ENCODE measurements around the gene OSBP2. TPM values are rescaled to one million over a fixed set of nuclear protein-coding genes. Genes with fewer than 3 reads are reported as not detected.

OSBP2 gene
- total and polyA plus RNA-seq, 2 donors = 0.46 to 1.4 TPM

DNA sequence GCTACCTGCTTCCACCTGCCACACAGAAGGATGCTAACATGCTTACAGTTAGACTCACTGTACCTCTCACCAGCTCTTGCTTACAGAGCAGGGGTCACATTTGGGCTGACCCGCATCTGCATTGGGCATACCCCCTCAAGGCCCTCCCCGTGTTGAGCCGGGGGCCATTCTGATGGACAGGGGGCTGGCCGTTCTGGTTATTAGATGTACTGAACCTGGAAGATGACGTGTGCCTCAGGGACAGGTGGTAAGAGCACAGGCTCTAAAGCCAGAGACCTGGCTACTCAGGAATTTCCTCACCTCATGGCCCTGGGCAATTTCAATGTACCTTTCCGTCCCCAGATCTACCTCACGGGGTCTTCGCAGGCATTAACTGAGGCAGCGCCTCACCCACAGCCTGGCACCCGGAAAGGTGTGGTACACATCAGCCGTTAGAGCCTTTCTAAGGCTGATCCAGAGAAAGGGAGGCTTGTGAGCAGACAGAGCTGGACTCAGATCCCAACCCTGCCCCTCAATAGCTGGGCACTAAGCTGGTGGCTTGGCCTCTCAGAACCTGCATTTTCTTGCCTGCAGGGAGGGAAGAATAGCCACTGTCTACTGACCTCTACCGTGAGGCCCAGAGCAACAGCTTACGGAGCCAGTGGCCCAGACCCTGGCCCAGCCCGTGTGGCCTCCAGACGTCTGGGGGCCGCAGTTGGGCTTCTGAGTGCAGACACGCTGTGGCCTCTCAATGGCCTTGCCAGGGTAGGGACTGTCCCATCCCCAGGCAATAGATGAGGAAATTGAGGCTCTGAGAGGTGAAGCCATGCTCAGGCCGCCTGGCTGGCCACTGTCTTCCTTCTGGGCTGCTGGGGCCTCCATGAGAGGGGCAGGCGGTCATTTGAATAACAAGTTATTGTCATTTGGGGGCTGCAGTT lies 173.3 kb downstream of the OSBP2 start:
- Histone ChIP-seq H3K36me3 (ENCODE audit: control insufficient read depth in 2 of 2, insufficient read depth in 2 of 2, low read length in 1 of 2) (no peaks in the 10 kb centered on the region), H3K4me1 (ENCODE audit: control insufficient read depth in 2 of 2, insufficient read depth in 2 of 2, low read length in 2 of 2) (peaks cover 5 to 9% of the 10 kb centered on the region in 2 donors), H3K9me3 (ENCODE audit: control insufficient read depth in 2 of 2, insufficient read depth in 1 of 2, low read length in 1 of 2) (no peaks in the 10 kb centered on the region), H3K27ac (ENCODE audit: low read depth in 1 of 2, low read length in 1 of 2) (no peak overlapping the region), H3K4me3 (ENCODE audit: low read length in 2 of 2) (no peak overlapping the region), H3K27me3 (ENCODE audit: control insufficient read depth in 2 of 2, insufficient read depth in 1 of 2, low read length in 1 of 2) (no peaks in the 10 kb centered on the region)
- 98% methylated on average over 19 of the region's 19 CpGs for WGBS
- no peak for DNase-seq (ENCODE audit: low read depth in 6 of 9, low spot score in 9 of 9)

DNA sequence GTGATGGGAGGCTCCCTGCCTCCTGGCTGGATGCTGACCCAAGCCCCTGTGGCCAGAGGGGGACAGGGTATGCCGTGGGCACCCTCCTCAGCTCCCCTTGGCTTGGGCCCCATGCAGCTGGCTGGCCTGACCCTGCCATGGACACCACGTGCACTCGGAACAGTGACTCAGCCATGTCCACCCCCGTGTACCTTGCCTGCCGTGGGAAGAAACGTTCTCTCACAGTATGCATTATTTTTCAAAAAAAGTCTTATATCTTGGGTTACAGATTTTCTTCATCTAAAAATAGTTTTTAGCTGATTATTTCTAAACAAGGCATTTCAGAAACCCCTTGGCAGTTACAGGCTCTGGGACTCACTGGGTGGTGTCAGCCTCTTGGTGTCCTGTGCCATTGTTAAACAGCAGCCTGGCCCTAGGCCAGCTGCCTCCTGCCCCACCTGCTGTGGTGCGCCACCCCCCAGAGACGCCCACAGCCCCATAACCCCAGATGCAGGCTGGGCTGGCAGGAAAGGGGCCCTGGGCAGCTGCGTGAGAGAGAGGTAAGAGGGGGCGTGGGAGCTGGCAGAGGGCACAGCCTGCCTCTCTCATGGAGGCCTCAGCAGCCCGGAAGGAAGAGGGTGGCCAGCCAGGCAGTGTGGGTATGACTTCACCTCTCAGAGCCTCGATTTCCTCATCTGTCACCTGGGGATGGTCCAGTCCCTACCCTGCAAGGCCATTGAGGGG lies 174.2 kb downstream of the OSBP2 start:
- H3K27ac ChIP-seq (ENCODE audit: low read depth in 1 of 2, low read length in 1 of 2) = no peak overlapping the region
- no peaks in the 10 kb centered on the region for H3K36me3 ChIP-seq (ENCODE audit: control insufficient read depth in 2 of 2, insufficient read depth in 2 of 2, low read length in 1 of 2)
- H3K27me3 ChIP-seq (ENCODE audit: control insufficient read depth in 2 of 2, insufficient read depth in 1 of 2, low read length in 1 of 2) = no peaks in the 10 kb centered on the region
- no peaks in the 10 kb centered on the region for H3K9me3 ChIP-seq (ENCODE audit: control insufficient read depth in 2 of 2, insufficient read depth in 1 of 2, low read length in 1 of 2)
- no peak overlapping the region for H3K4me3 ChIP-seq (ENCODE audit: low read length in 2 of 2)
- peak in 2 of 9 donors; percentile 10 to 30 for DNase-seq (ENCODE audit: low read depth in 6 of 9, low spot score in 9 of 9)
- H3K4me1 ChIP-seq (ENCODE audit: control insufficient read depth in 2 of 2, insufficient read depth in 2 of 2, low read length in 2 of 2) = peaks cover 5 to 9% of the 10 kb centered on the region in 2 donors
- WGBS = 32% methylated on average over 12 of the region's 12 CpGs

DNA sequence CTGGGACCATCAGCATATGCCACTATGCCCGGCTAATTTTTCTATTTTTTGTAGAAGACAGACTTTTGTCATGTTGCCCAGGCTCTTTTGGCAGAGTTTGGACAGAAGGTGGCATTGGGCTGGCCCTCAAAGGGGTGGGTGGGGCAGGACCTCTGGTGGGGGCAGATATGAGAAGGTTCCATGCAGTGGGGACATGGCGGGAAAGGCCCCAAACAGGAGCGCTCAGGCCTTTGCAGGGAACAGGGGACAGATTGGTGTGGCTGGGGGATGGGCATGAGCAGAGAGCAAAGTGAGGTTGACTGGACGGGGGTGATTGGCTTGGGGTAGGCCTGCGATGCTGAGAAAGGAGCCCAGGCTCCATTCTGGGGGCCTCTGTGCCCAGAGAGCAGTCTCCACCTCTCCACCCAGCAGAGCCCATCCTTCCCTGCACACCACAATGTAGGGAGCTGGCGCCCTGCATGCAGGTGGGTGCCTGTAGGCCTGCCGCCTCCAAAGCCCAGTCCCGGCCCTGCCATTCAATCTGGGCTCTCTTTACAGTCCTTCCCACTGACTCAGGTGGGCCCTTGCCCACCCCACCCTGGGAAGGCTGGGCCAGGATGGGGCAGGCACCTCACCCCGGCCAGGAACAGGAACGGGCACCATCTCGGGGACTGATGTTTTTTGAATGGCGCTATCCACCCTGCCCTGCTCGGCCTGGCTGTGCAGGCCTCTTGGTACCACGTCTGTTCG lies 175.2 kb downstream of the OSBP2 start:
- DNase-seq (ENCODE audit: low read depth in 6 of 9, low spot score in 9 of 9) = no peak
- Histone ChIP-seq H3K9me3 (ENCODE audit: control insufficient read depth in 2 of 2, insufficient read depth in 1 of 2, low read length in 1 of 2) (no peaks in the 10 kb centered on the region), H3K4me3 (ENCODE audit: low read length in 2 of 2) (no peak overlapping the region), H3K27me3 (ENCODE audit: control insufficient read depth in 2 of 2, insufficient read depth in 1 of 2, low read length in 1 of 2) (no peaks in the 10 kb centered on the region), H3K36me3 (ENCODE audit: control insufficient read depth in 2 of 2, insufficient read depth in 2 of 2, low read length in 1 of 2) (no peaks in the 10 kb centered on the region), H3K27ac (ENCODE audit: low read depth in 1 of 2, low read length in 1 of 2) (no peak overlapping the region), H3K4me1 (ENCODE audit: control insufficient read depth in 2 of 2, insufficient read depth in 2 of 2, low read length in 2 of 2) (peaks cover 5 to 9% of the 10 kb centered on the region in 2 donors)
- 90% methylated on average over 15 of the region's 15 CpGs for WGBS

DNA sequence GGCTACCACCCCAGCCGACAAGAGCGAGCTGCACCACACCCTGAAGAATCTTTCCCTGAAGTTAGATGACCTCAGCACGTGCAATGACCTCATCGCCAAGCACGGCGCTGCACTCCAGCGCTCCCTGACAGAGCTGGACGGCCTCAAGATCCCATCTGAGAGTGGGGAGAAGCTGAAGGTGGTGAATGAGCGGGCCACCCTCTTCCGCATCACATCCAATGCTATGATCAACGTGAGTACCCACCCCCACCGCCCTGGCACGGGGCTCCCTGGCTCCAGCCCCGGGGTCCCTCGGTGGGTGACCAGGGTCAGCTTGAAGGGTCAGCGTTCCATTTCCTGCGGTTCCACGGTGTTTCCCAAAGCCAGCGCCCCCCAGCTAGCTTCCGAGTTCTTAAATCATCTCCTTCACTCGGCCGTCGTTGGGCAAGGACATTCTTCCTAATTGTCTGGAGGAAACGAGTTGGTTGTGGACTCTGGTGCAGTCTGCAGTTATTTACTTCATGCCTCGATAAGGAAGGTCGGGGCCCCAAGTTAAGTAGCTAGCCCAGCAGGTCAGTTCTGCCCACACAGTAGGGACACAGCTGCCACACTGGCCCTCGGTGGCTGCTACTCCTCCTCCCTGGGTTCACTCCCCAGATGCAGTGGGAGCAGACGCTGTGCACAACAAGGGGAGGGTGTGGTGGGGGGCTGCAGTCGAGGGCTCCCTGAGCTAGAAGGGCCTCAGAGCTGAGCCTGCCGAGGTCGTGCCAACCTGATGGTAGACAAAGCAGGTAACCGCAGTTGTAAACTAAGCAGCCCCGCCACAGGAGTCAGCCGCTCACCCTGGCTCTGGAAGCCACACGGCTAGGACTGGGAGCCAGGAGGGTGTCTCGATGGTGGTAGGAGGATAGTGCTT lies 176.0 kb downstream of the OSBP2 start:
- Histone ChIP-seq H3K4me1 (ENCODE audit: control insufficient read depth in 2 of 2, insufficient read depth in 2 of 2, low read length in 2 of 2) (peaks cover 5 to 9% of the 10 kb centered on the region in 2 donors), H3K4me3 (ENCODE audit: low read length in 2 of 2) (no peak overlapping the region), H3K27me3 (ENCODE audit: control insufficient read depth in 2 of 2, insufficient read depth in 1 of 2, low read length in 1 of 2) (no peaks in the 10 kb centered on the region), H3K27ac (ENCODE audit: low read depth in 1 of 2, low read length in 1 of 2) (no peak overlapping the region), H3K9me3 (ENCODE audit: control insufficient read depth in 2 of 2, insufficient read depth in 1 of 2, low read length in 1 of 2) (no peaks in the 10 kb centered on the region), H3K36me3 (ENCODE audit: control insufficient read depth in 2 of 2, insufficient read depth in 2 of 2, low read length in 1 of 2) (no peaks in the 10 kb centered on the region)
- 98% methylated on average over 36 of the region's 36 CpGs for WGBS
- DNase-seq (ENCODE audit: low read depth in 6 of 9, low spot score in 9 of 9) = no peak

DNA sequence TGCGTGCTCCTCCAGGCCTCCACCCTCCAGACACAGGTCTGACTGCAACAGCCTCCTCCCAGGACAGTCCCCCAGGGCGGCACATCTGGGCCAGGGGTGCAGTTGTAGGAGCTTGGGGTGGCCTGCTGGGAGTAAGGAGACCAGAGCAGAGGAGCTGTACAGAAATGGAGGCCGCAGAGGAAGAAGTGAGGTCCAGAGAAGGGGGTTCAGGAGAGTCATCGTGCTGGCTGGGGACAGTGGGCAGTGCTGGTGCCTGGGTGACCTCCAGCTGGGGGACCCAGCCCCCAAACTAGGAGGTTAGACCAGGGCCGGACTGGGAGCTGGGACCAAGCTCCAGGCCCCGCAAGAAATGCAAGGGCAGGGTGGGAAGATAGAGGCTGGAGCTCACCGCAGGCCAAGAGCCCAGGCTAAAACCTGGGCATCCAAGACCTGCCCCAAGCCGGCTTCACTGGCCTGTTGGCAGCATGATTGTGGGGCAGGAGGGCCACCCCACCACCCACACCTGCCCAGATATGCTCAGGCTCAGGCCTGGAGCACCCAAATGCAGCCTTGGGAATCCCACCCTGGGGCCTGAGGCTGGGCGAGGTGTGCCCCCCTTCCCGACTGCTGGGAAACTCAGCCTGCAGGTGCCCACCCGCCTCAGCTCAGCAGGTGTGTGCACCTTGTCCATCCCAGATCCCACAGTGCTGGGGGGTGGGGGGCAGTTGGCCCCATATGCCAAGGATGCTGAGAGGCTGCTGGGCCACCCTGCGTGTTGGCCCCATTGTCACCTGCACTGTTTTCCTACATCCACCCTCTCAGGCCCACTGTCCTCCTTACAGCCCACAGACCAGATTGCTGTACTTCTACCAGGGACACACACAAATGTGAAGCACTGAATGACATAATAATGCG lies 177.0 kb downstream of the OSBP2 start:
- Histone ChIP-seq H3K27ac (ENCODE audit: low read depth in 1 of 2, low read length in 1 of 2) (no peak overlapping the region), H3K4me1 (ENCODE audit: control insufficient read depth in 2 of 2, insufficient read depth in 2 of 2, low read length in 2 of 2) (peaks cover 5 to 9% of the 10 kb centered on the region in 2 donors), H3K36me3 (ENCODE audit: control insufficient read depth in 2 of 2, insufficient read depth in 2 of 2, low read length in 1 of 2) (no peaks in the 10 kb centered on the region), H3K9me3 (ENCODE audit: control insufficient read depth in 2 of 2, insufficient read depth in 1 of 2, low read length in 1 of 2) (no peaks in the 10 kb centered on the region), H3K4me3 (ENCODE audit: low read length in 2 of 2) (no peak overlapping the region), H3K27me3 (ENCODE audit: control insufficient read depth in 2 of 2, insufficient read depth in 1 of 2, low read length in 1 of 2) (no peaks in the 10 kb centered on the region)
- DNase-seq (ENCODE audit: low read depth in 6 of 9, low spot score in 9 of 9) = no peak
- 89% methylated on average over 13 of the region's 13 CpGs for WGBS

DNA sequence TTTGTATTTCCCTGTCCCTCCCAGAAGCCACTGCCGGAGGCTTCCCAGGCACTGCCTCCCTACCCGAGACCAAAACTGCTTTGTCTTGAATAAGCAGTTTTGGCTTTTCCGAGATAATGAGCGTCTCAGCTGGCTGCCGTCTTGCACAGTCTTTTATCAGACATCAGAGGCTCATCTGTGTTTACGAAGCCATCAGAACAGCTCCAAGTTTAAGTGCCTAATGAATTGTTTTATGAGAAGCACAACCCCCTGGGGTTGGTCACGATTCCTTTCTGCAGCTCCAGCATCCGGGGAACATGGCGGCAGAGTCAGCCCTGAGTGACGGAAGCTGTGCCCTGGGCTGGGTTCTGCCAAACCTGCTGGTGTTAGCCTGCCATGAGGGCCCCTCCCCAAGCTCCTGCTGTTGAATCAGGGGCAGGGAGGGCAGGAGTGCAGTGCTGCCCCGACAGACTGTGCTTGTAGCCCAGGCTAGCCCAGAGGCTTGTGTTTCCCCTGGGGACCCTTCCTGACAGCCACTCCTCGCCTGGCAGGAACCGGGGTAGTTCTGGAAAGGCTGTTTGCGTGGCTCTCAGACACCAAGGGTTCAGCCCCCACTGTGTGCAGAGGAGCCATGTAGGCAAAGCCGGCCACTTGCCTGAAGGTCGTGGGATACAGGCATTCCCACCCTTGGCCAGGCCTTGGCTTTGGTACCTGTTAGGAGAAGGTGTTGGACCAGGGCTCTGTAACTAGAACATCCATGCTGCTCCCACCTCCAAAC lies 177.8 kb downstream of the OSBP2 start:
- Histone ChIP-seq H3K4me1 (ENCODE audit: control insufficient read depth in 2 of 2, insufficient read depth in 2 of 2, low read length in 2 of 2) (peaks cover 5 to 9% of the 10 kb centered on the region in 2 donors), H3K27ac (ENCODE audit: low read depth in 1 of 2, low read length in 1 of 2) (no peak overlapping the region), H3K36me3 (ENCODE audit: control insufficient read depth in 2 of 2, insufficient read depth in 2 of 2, low read length in 1 of 2) (no peaks in the 10 kb centered on the region), H3K27me3 (ENCODE audit: control insufficient read depth in 2 of 2, insufficient read depth in 1 of 2, low read length in 1 of 2) (no peaks in the 10 kb centered on the region), H3K9me3 (ENCODE audit: control insufficient read depth in 2 of 2, insufficient read depth in 1 of 2, low read length in 1 of 2) (no peaks in the 10 kb centered on the region), H3K4me3 (ENCODE audit: low read length in 2 of 2) (no peak overlapping the region)
- 97% methylated on average over 16 of the region's 16 CpGs for WGBS
- DNase-seq (ENCODE audit: low read depth in 6 of 9, low spot score in 9 of 9) = no peak

DNA sequence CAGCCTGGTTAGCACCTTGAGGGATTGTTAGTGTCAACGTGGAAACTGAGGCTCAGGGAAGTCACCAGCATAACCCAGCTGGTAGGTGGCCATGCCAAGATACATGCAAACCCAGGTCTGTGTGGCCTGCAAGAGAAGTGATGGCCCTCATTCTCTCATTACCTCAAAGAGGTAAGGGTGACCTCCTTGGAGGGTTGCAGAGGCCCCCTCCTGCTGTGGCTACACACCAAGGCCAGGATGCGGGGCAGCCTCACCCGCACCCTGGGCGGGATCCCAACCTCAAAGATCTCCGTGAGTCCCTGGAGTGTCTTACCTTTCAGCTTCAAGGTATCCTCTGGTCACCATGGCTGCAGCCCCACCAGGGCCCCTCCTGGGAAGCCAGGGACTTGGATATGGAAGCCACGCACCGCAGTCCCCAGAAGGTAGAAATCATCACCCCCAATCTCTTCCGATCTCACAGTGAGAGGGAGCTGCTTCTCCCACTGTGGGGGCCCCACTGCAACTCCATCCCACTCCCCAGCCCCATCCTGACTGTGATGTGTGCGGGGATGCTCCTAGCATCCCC lies 178.5 kb downstream of the OSBP2 start:
- H3K36me3 ChIP-seq (ENCODE audit: control insufficient read depth in 2 of 2, insufficient read depth in 2 of 2, low read length in 1 of 2) = no peaks in the 10 kb centered on the region
- H3K27me3 ChIP-seq (ENCODE audit: control insufficient read depth in 2 of 2, insufficient read depth in 1 of 2, low read length in 1 of 2) = no peaks in the 10 kb centered on the region
- peaks cover 5 to 9% of the 10 kb centered on the region in 2 donors for H3K4me1 ChIP-seq (ENCODE audit: control insufficient read depth in 2 of 2, insufficient read depth in 2 of 2, low read length in 2 of 2)
- no peak overlapping the region for H3K4me3 ChIP-seq (ENCODE audit: low read length in 2 of 2)
- 97% methylated on average over 9 of the region's 9 CpGs for WGBS
- H3K9me3 ChIP-seq (ENCODE audit: control insufficient read depth in 2 of 2, insufficient read depth in 1 of 2, low read length in 1 of 2) = no peaks in the 10 kb centered on the region
- DNase-seq (ENCODE audit: low read depth in 6 of 9, low spot score in 9 of 9) = no peak
- H3K27ac ChIP-seq (ENCODE audit: low read depth in 1 of 2, low read length in 1 of 2) = no peak overlapping the region
